GM12872 (cell line): Measurements from ENCODE around the gene LZTR1.

Experiments used
- TF ChIP-seq, protein P1 (sequence below): IDR thresholded peaks from 3 replicates; pipeline ENCODE4 v1.5.1; 2011; ENCODE audit warnings: low read depth, mild to moderate bottlenecking, low read length, moderate library complexity; ENCODE audit not compliant: insufficient read depth

Gene LZTR1

DNA sequence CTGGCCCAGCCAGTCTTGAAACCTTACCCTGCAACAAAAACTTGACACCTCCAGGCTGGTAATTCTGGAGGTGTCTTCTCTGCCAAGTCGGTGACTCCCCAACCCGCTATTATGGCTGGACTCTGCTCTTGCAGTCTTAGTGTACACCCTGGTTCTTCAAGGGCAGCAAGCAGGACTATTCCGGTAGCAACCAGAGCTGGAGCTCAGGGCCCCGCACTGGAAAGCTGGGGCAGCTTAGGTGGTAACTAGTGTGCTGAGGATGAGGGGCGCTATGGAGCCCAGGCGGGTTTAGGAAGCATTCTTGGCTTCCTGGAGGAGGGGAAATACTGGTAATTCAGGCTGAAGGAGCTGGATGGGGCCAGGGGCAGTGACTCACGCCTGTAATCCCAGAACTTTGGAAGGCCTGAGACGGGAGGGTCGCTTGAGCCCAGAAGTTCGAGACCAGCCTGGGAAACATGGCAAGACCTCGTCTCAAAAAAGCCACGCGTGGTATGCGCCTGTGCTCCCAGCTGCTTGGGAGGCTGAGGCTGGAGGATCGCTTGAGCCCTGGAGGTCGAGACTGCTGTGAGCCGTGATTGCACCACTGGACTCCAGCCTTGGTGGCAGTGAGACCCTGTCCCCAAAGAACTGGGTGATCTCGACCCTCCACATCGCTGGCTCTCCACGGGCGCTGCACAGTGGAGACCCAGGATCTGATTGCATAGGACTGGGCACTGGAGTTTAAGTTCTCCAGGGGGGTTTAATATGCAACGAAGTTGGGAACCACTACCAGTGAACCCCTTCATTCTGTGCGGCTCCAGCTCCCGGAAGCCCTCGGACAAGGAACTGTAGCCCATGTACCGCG lies 25.6 kb upstream of the LZTR1 start:
- TF ChIP-seq, protein P1, sequence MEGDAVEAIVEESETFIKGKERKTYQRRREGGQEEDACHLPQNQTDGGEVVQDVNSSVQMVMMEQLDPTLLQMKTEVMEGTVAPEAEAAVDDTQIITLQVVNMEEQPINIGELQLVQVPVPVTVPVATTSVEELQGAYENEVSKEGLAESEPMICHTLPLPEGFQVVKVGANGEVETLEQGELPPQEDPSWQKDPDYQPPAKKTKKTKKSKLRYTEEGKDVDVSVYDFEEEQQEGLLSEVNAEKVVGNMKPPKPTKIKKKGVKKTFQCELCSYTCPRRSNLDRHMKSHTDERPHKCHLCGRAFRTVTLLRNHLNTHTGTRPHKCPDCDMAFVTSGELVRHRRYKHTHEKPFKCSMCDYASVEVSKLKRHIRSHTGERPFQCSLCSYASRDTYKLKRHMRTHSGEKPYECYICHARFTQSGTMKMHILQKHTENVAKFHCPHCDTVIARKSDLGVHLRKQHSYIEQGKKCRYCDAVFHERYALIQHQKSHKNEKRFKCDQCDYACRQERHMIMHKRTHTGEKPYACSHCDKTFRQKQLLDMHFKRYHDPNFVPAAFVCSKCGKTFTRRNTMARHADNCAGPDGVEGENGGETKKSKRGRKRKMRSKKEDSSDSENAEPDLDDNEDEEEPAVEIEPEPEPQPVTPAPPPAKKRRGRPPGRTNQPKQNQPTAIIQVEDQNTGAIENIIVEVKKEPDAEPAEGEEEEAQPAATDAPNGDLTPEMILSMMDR = no peak

DNA sequence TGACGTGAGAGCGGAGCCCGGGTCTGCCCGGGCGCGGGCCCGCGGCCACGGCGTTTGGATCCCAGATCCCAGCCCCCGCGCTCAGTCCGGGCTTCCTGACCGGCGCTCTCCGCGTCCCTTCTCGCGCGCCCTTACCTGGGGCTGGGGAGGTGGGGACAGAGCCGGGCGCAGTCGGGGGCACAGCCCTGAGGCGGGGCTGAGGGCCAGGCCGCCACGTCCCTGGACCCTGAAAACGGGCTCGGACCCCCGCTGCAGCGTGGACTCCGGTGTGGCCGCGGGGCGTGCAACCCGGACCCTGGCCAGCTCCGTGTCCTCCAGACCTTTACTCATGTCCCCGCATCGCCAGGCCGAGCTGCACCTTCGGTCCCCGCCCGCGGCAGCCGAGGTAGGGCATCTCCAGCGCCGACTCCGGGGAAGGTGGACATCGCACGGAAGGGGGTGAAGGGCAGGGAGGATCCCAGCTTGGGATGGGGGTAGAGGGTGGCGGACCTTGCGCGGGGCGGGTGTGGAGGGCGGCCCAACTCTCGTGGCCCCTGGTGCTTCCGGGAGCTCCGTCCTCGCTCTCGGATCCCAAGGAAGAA lies 24.9 kb upstream of the LZTR1 start:
- TF ChIP-seq, protein P1 = no peak

DNA sequence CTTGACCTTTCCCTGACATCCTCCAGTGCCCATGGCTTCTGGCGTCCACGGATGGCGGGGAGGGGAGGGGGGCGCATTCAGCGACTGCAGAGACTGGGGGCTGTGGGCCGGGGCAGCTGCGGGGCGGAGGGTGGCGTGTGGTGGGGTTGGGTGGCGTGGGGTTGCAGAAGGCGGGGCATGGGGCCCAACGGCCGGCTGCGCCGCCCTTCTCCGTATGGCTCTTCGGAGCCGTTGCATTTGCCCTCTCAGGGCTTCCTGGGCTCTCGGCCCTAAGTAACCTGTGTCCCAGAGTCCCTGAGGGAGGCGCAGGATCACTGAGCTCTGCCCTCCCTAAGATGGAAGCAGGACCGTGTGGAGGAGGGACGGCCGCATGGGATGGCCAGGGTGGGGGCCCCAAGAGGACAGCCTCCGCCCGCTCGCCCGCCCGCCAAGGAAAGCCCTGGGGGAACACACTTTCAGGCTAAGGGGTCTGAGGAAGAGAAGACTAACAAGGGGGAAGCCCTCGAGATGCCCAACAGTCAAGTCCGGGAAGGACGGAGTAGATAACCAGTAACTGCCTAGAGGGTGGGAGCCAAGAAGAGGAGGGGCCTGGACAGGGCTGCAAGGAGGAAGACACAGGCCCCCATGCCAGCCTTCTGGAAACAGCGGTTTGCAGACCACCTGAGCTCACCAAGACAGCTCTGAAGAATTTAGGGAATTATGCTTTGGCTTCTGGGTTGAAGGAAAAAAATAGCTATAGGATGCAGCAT lies 24.2 kb upstream of the LZTR1 start:
- TF ChIP-seq, protein P1 = no peak

DNA sequence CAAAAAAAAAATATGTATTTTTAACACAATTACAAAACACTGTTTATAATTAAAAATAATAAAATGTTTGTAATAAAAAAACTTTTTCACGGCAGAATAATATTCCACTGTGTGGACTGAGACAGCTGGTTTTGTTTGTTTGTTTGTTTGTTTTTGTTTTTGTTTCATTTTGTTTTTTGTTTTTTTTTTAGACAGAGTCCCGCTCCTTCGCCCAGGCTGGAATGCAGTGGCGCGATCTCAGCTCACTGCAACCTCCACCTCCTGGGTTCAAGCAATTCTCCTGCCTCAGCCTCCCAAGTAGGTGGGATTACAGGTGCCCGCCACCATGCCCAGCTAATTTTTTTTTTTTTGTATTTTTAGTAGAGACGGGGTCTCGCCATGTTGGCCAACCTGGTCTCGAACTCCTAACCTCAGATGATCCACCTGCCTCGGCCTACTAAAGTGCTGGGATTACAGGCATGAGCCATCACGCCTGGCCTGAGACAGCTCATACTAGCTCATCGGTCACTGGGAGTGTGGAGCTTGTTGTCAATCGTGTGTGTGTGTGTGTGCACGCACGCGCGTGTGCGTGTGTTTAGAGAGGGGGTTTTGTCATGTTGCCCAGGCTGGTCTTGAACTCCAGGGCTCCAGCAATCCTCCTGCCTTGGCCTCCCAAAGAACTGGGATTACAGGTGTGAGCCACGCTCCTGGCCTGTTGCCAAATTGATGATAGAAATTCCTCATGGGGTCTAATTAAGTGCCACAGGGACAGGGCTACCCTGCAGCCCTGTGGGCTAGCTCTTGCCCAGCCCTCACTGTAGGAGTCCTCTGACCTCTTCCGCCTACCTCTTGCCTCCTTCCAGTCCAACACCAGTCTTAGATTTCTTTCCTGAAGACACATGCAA lies 22.3 kb upstream of the LZTR1 start:
- TF ChIP-seq, protein P1 = no peak

DNA sequence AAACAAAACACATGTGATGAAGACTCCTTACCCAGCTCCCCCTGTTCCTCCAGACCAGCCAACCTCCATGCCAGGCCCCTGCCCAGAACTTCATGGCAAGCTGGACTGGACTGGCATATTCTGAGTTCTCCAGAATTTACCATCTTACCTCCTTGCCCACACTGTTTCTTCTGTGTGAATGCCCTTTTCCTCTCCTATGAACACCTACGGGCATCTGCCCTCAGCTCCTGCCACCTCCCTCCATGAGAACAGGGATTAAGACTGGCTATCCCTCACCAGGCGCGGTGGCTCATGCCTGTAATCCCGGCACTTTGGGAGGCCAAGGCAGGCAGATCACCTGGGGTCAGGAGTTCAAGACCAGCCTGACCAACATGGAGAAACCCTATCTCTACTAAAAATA lies 21.5 kb upstream of the LZTR1 start:
- TF ChIP-seq, protein P1 = no peak

DNA sequence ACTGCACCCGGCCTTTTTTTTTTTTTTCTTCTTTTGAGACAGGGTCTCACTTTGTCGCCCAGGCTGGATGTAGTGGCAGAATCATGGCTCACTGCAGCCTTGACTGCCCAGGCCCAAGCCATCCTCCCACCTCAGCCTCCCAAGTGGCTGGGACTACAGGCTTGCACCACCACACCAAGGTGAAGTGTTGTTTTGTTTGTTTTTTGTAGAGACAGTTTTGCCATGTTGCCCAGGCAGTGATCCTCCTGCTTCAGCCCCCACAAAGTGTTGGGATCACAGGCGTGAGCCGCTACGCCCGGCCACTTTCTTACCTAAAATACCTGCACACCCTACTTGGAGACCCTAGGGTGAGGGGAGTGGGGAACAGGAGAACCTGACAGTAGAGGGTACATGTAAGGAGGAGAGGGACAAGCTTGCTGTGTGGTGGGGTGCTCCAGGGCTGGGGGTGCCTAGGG lies 19.6 kb upstream of the LZTR1 start:
- TF ChIP-seq, protein P1 = no peak
